Testis (tissue), 2 donors: ENCODE results near the gene FBXO41.

Source experiments
- CTCF ChIP-seq, 3 experiments: fragments of 450-650 bp in 2 of 3; fragments of 200-600 bp in 1 of 3; sonication (generic) in 1 of 3; IDR thresholded peaks; one replicate each; pipeline ENCODE4 v1.5.1; 2016 to 2019; ENCODE audit warnings: antibody characterized with exemption in 3 of 3, mild to moderate bottlenecking in 2 of 3, moderate library complexity in 1 of 3
- POLR2A ChIP-seq: fragments of 450-650 bp; IDR thresholded peaks from one replicate; pipeline ENCODE4 v1.6.1; 2017; ENCODE audit warnings: antibody characterized with exemption, mild to moderate bottlenecking, moderate library complexity

- TF ChIP-seq CTCF (IDR thresholded peaks at IDR 0.05) (no peak), POLR2A (no peak)
Measured at GRCh38 chr2:73218298-73218697, 66.0 kb downstream of the FBXO41 start.
